ENCODE data around the gene CELF6.

DNA sequence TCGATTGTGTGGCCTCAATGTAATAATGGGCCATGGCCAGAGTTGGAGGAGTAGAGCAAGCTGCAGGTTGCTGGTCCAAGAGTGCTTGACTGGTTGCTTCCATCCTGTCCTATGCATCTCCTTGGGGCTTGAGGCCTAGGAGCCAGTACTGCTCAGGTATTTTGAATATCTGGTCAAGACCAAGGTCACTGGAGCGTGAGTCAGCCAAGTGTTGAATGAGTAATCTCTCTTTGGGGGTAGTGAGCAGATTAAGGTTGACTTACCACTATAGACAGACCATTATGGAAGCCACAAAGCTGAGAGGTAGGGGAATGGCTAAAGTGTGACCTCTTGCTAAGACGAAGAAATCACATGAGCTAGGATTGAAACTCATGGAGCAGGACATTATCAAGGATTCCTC lies 38.2 kb downstream of the CELF6 start:
- TF ChIP-seq, protein P1, sequence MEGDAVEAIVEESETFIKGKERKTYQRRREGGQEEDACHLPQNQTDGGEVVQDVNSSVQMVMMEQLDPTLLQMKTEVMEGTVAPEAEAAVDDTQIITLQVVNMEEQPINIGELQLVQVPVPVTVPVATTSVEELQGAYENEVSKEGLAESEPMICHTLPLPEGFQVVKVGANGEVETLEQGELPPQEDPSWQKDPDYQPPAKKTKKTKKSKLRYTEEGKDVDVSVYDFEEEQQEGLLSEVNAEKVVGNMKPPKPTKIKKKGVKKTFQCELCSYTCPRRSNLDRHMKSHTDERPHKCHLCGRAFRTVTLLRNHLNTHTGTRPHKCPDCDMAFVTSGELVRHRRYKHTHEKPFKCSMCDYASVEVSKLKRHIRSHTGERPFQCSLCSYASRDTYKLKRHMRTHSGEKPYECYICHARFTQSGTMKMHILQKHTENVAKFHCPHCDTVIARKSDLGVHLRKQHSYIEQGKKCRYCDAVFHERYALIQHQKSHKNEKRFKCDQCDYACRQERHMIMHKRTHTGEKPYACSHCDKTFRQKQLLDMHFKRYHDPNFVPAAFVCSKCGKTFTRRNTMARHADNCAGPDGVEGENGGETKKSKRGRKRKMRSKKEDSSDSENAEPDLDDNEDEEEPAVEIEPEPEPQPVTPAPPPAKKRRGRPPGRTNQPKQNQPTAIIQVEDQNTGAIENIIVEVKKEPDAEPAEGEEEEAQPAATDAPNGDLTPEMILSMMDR (IDR thresholded peaks at IDR 0.05), result no peak
- no peak for TF ChIP-seq EP300 (IDR thresholded peaks at IDR 0.05)
- TF ChIP-seq POLR2AphosphoS5 (IDR thresholded peaks at IDR 0.05), result no peak
- TF ChIP-seq POLR2A (IDR thresholded peaks at IDR 0.05), result no peak
